IMR-90 (cell line): ENCODE results near the gene INPP5D. TPM values are rescaled to one million over a fixed set of nuclear protein-coding genes. Genes with fewer than 3 reads are reported as not detected.

Experiments
- ATAC-seq: fragments of 200-7000 bp; cut with Tn5 transposase; 2 replicates; pipeline ENCODE4 v1.9.1; 2020; ENCODE audit warnings: low read depth, mild to moderate bottlenecking, moderate library complexity
- BruUV-seq: library from RNA; stranded (reverse); fragments of 400-500 nt; replicated peaks from 2 replicates; lab custom pipeline; 2021; lab: Mats Ljungman, UMichigan
- CTCF ChIA-PET: fragments of 300-600 bp; formaldehyde crosslinking; extraction: SDS; loops from one replicate; lab custom pipeline; 2021; ENCODE audit warnings: antibody characterized with exemption; lab: Yijun Ruan, JAX
- POLR2A ChIA-PET: fragments of 300-600 bp; sonication (Branson Sonifier 250); formaldehyde crosslinking; loops from one replicate; lab custom pipeline; 2022; ENCODE audit warnings: antibody characterized with exemption; ENCODE audit not compliant: unreplicated experiment; lab: Charles Lee
- DNase-seq: peaks from one replicate; pipeline ENCODE4 v3.0.0; 2013
- H2AFZ ChIP-seq: replicated peaks from 2 replicates; pipeline ENCODE3; 2013; ENCODE audit warnings: low read length, mild to moderate bottlenecking; ENCODE audit not compliant: poor library complexity
- H2AK5ac ChIP-seq: 2 replicates; pipeline ENCODE4 v1.6.1; 2013; ENCODE audit warnings: low read depth, low read length, inconsistent platforms
- H2AK9ac ChIP-seq: replicated peaks from 2 replicates; pipeline ENCODE3; 2013; ENCODE audit warnings: mild to moderate bottlenecking, low read depth, low read length, moderate library complexity; ENCODE audit not compliant: poor library complexity
- H2BK120ac ChIP-seq: 2 replicates; pipeline ENCODE4 v1.6.1; 2013; ENCODE audit warnings: low read depth, low read length, inconsistent platforms
- H2BK15ac ChIP-seq: 3 replicates; pipeline ENCODE4 v1.6.1; 2013; ENCODE audit warnings: low read depth, low read length, inconsistent platforms
- H2BK20ac ChIP-seq: 2 replicates; pipeline ENCODE4 v1.6.1; 2013; ENCODE audit warnings: low read depth, mild to moderate bottlenecking, inconsistent platforms, low read length, moderate library complexity
- H2BK5ac ChIP-seq: 2 replicates; pipeline ENCODE4 v1.6.1; 2013; ENCODE audit warnings: mild to moderate bottlenecking, low read depth, low read length, inconsistent platforms; ENCODE audit not compliant: poor library complexity, severe bottlenecking
- H3K14ac ChIP-seq: replicated peaks from 2 replicates; pipeline ENCODE4 v1.6.1; 2013; ENCODE audit warnings: low read depth, low read length, inconsistent platforms
- H3K18ac ChIP-seq: 2 replicates; pipeline ENCODE4 v1.6.1; 2013; ENCODE audit warnings: low read depth, low read length, control low read depth
- H3K23ac ChIP-seq: 2 replicates; pipeline ENCODE4 v1.6.1; 2013; ENCODE audit warnings: low read depth, low read length, inconsistent platforms
- H3K27ac ChIP-seq: 2 replicates; pipeline ENCODE4 v1.5.1; 2013; ENCODE audit warnings: mild to moderate bottlenecking, control low read depth, low read length; ENCODE audit not compliant: insufficient read depth
- H3K27me3 ChIP-seq: 2 replicates; pipeline ENCODE4 v1.6.1; 2013; ENCODE audit warnings: low read length; ENCODE audit not compliant: control insufficient read depth, insufficient read depth
- H3K36me3 ChIP-seq: 2 replicates; pipeline ENCODE4 v1.6.1; 2013; ENCODE audit warnings: low read length, mixed read lengths; ENCODE audit not compliant: control insufficient read depth, insufficient read depth
- H3K4ac ChIP-seq: 2 replicates; pipeline ENCODE4 v1.6.1; 2013; ENCODE audit warnings: low read depth, low read length, inconsistent platforms
- H3K4me1 ChIP-seq: 2 replicates; pipeline ENCODE4 v1.6.1; 2013; ENCODE audit warnings: low read length, mixed read lengths; ENCODE audit not compliant: control insufficient read depth, insufficient read depth
- H3K4me2 ChIP-seq: 2 replicates; pipeline ENCODE4 v1.6.1; 2013; ENCODE audit warnings: low read depth, mild to moderate bottlenecking, control low read depth, low read length, moderate library complexity
- H3K4me3 ChIP-seq: 2 replicates; pipeline ENCODE4 v1.5.1; 2013; ENCODE audit warnings: low read depth, mild to moderate bottlenecking, control low read depth, low read length, moderate library complexity; ENCODE audit not compliant: insufficient read depth
- H3K56ac ChIP-seq: 2 replicates; pipeline ENCODE4 v1.6.1; 2013; ENCODE audit warnings: low read length, inconsistent platforms; ENCODE audit not compliant: insufficient read depth; ENCODE audit errors: extremely low read depth
- H3K79me1 ChIP-seq, 2 experiments: 2 replicates each; pipeline ENCODE4 v1.6.1; 2013; ENCODE audit warnings: low read length in 2 of 2, inconsistent platforms in 1 of 2, low read depth in 1 of 2
- H3K9ac ChIP-seq: 2 replicates; pipeline ENCODE4 v1.6.1; 2013; ENCODE audit warnings: low read depth, low read length, control low read depth
- H3K9me1 ChIP-seq: 2 replicates; pipeline ENCODE4 v1.6.1; 2013; ENCODE audit warnings: low read length, inconsistent platforms; ENCODE audit not compliant: insufficient read depth
- H3K9me3 ChIP-seq: 2 replicates; pipeline ENCODE4 v1.6.1; 2013; ENCODE audit warnings: low read length; ENCODE audit not compliant: control insufficient read depth, insufficient read depth
- H4K20me1 ChIP-seq: 2 replicates; pipeline ENCODE4 v1.6.1; 2013; ENCODE audit warnings: low read length, inconsistent platforms; ENCODE audit not compliant: insufficient read depth
- H4K5ac ChIP-seq: 2 replicates; pipeline ENCODE4 v1.6.1; 2013; ENCODE audit warnings: mild to moderate bottlenecking, low read depth, low read length, control low read depth
- H4K8ac ChIP-seq, 2 experiments: 2 replicates each; pipeline ENCODE4 v1.6.1; 2013; ENCODE audit warnings: low read depth in 2 of 2, low read length in 2 of 2, control low read depth in 1 of 2, inconsistent platforms in 1 of 2
- H4K91ac ChIP-seq: 2 replicates; pipeline ENCODE4 v1.6.1; 2013; ENCODE audit warnings: low read depth, low read length, inconsistent platforms; ENCODE audit not compliant: insufficient read depth
- BHLHE40 ChIP-seq: fragments of 150-350 bp; IDR thresholded peaks from 2 replicates; pipeline ENCODE4 v1.6.1; 2016; ENCODE audit warnings: mild to moderate bottlenecking, low read depth, low read length
- CEBPB ChIP-seq: IDR thresholded peaks from 2 replicates; pipeline ENCODE4 v1.6.1; 2012; ENCODE audit warnings: low read depth, low read length, improper control_type of control experiment
- FOS ChIP-seq: fragments of 150-350 bp; IDR thresholded peaks from 2 replicates; pipeline ENCODE4 v1.6.1; 2016; ENCODE audit warnings: low read depth, low read length
- MXI1 ChIP-seq: IDR thresholded peaks from 2 replicates; pipeline ENCODE4 v1.6.1; 2012; ENCODE audit warnings: low read depth, mild to moderate bottlenecking, low read length, moderate library complexity, borderline replicate concordance
- NFE2L2 ChIP-seq: fragments of 150-350 bp; IDR thresholded peaks from 2 replicates; pipeline ENCODE4 v1.6.1; 2016; ENCODE audit warnings: low read depth, mild to moderate bottlenecking, low read length
- POLR2A ChIP-seq: IDR thresholded peaks from 2 replicates; pipeline ENCODE4 v1.6.1; 2012; ENCODE audit warnings: mild to moderate bottlenecking, low read depth, low read length
- RCOR1 ChIP-seq: IDR thresholded peaks from 2 replicates; pipeline ENCODE4 v1.6.1; 2012; ENCODE audit warnings: mild to moderate bottlenecking, low read length, improper control_type of control experiment; ENCODE audit not compliant: insufficient replicate concordance
- SMC3 ChIP-seq: fragments of 150-350 bp; IDR thresholded peaks from 2 replicates; pipeline ENCODE4 v1.6.1; 2016; ENCODE audit warnings: low read depth, mild to moderate bottlenecking, antibody characterized with exemption, low read length, moderate library complexity
- WGBS, 2 experiments: methylation state at CpG; one replicate each; pipeline versions ENCODE4 v1.1.5 to v1.1.7; 2013; ENCODE audit warnings: missing lambda C conversion rate in 2 of 2; ENCODE audit not compliant: insufficient read length in 1 of 2; ENCODE audit errors: extremely low coverage in 2 of 2; 5-methylcytosine and 5-hydroxymethylcytosine counted together
- dilution Hi-C: fragments of 300-500 bp; cut with HindIII; formaldehyde crosslinking; loops from one replicate; pipeline ENCODE4 v1.14.3; 2018; ENCODE audit warnings: low sequenced_read_pairs; ENCODE audit not compliant: unreplicated experiment
- in situ Hi-C: fragments of 300-500 bp; cut with MboI; formaldehyde crosslinking; loops from 3 replicates; pipeline ENCODE4 v1.14.3; 2019; ENCODE audit warnings: low sequenced_read_pairs, inconsistent platforms, mixed read lengths
- intact Hi-C: fragments of 100-400 bp; cut with micrococcal nuclease; formaldehyde crosslinking; loops from 2 replicates; pipeline ENCODE4 v1.10.0; 2022
- polyA plus RNA-seq, 3 experiments: library from polyadenylated mRNA; depleted of rRNA; stranded (reverse); fragments of >200 nt; gene quantifications; 2 replicates each; pipeline ENCODE4 v1.2.3, GENCODE V29; 2012; ENCODE audit warnings: low replicate concordance in 1 of 3
- total RNA-seq: library from RNA; depleted of rRNA; stranded (reverse); fragments of >200 nt; gene quantifications from 2 replicates; pipeline ENCODE4 v1.2.3, GENCODE V29; 2012
- TF ChIP-seq, protein P1 (sequence below): fragments of 150-350 bp; IDR thresholded peaks from 2 replicates; pipeline ENCODE4 v1.6.1; 2016; ENCODE audit warnings: low read depth, mild to moderate bottlenecking, low read length, moderate library complexity, borderline replicate concordance
- TF ChIP-seq, protein P2 (sequence below): conservative IDR thresholded peaks from 2 replicates; pipeline ENCODE4 v1.5.1; 2012; ENCODE audit warnings: mild to moderate bottlenecking, low read depth, low read length, improper control_type of control experiment

Gene INPP5D
- total and polyA plus RNA-seq, 2 of the 4 experiments (the other 2 are of a cell fraction), result 0.18 to 0.29 TPM

DNA sequence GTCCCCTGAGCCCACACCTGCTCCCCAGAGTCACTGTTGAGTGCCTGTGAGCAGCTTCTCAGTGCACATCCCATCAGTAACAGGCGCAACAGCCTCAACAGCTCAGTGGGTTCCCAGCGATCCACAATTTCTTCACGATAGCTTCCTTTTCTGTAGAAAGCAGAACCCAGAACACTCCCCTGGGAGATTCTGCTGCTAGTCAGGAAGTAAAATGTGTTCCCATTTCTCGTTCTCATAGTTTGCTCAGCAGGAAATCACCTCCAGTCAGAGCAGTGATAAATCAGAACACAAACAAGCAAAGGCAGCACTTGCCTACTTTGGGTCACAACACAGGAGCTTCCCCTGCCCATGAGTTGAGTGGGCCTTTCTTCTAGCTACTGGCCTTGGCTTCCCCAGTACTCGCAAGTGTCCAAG, 142.4 kb downstream of the INPP5D start:
- H3K27ac ChIP-seq, result no peak overlapping the region
- peaks cover 10% of the 10 kb centered on the region for H3K9me3 ChIP-seq
- H4K8ac ChIP-seq, result no peak overlapping the region
- no peak overlapping the region for H3K56ac ChIP-seq
- CTCF ChIA-PET, result no interaction called here
- no peak overlapping the region for H4K5ac ChIP-seq
- no peak overlapping the region for H3K4me3 ChIP-seq
- peaks cover 23% of the 10 kb centered on the region; the same call in 1 of the 2 replicates for H3K27me3 ChIP-seq
- no peak for DNase-seq
- H2BK5ac ChIP-seq, result no peak overlapping the region
- in situ Hi-C loops (no loop called here), dilution Hi-C loops (no loop called here), intact Hi-C loops (no loop called here)
- H3K4me1 ChIP-seq, result no peaks in the 10 kb centered on the region
- BruUV-seq, result no TSS peak
- H2BK20ac ChIP-seq, result no peak overlapping the region
- no peak overlapping the region for H2AK5ac ChIP-seq
- no peak overlapping the region for H3K18ac ChIP-seq
- H2BK15ac ChIP-seq, result no peak overlapping the region
- H2AK9ac ChIP-seq, result no peak overlapping the region
- no peak overlapping the region for H2BK120ac ChIP-seq
- no peak overlapping the region for H2AFZ ChIP-seq
- POLR2A ChIA-PET, result no interaction called here
- H3K36me3 ChIP-seq, result no peaks in the 10 kb centered on the region
- no peak for TF ChIP-seq NFE2L2
- no peak for TF ChIP-seq RCOR1
- TF ChIP-seq, protein P1, sequence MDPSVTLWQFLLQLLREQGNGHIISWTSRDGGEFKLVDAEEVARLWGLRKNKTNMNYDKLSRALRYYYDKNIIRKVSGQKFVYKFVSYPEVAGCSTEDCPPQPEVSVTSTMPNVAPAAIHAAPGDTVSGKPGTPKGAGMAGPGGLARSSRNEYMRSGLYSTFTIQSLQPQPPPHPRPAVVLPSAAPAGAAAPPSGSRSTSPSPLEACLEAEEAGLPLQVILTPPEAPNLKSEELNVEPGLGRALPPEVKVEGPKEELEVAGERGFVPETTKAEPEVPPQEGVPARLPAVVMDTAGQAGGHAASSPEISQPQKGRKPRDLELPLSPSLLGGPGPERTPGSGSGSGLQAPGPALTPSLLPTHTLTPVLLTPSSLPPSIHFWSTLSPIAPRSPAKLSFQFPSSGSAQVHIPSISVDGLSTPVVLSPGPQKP, result no peak
- TF ChIP-seq MXI1, result no peak
- no peak for TF ChIP-seq POLR2A
- no peak for TF ChIP-seq SMC3
- no peak for TF ChIP-seq CEBPB
- TF ChIP-seq, protein P2, sequence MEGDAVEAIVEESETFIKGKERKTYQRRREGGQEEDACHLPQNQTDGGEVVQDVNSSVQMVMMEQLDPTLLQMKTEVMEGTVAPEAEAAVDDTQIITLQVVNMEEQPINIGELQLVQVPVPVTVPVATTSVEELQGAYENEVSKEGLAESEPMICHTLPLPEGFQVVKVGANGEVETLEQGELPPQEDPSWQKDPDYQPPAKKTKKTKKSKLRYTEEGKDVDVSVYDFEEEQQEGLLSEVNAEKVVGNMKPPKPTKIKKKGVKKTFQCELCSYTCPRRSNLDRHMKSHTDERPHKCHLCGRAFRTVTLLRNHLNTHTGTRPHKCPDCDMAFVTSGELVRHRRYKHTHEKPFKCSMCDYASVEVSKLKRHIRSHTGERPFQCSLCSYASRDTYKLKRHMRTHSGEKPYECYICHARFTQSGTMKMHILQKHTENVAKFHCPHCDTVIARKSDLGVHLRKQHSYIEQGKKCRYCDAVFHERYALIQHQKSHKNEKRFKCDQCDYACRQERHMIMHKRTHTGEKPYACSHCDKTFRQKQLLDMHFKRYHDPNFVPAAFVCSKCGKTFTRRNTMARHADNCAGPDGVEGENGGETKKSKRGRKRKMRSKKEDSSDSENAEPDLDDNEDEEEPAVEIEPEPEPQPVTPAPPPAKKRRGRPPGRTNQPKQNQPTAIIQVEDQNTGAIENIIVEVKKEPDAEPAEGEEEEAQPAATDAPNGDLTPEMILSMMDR, result no peak
- TF ChIP-seq BHLHE40, result no peak
- no peak for TF ChIP-seq FOS
- no peak for ATAC-seq
- no peak overlapping the region for H3K4me2 ChIP-seq
- no peaks in the 10 kb centered on the region for H3K9me1 ChIP-seq
- WGBS, 2 experiments, result 14% methylated on average over 1 of the region's 5 CpGs; no CpG with 5 or more reads in 1 of the 2 experiments
- no peak overlapping the region for H3K23ac ChIP-seq
- no peaks in the 10 kb centered on the region for H3K79me1 ChIP-seq
- no peak overlapping the region for H3K9ac ChIP-seq
- H4K20me1 ChIP-seq, result no peaks in the 10 kb centered on the region
- H3K14ac ChIP-seq, result no peak overlapping the region
- no peak overlapping the region for H3K4ac ChIP-seq
- H4K91ac ChIP-seq, result no peak overlapping the region
